DOHH2 (cell line): ENCODE measurements around the gene CEACAM3.

Experiments
- EZH2phosphoT487 ChIP-seq: fragments of 200-600 bp; sonication (generic); IDR thresholded peaks from 2 replicates; pipeline ENCODE4 v1.6.1; 2017; ENCODE audit warnings: borderline replicate concordance, mild to moderate bottlenecking, antibody characterized with exemption, low read length, moderate library complexity, mixed read lengths
- TF ChIP-seq, protein P1 (sequence below): fragments of 200-600 bp; sonication (generic); IDR thresholded peaks from one replicate; pipeline ENCODE4 v1.5.1; 2014; ENCODE audit warnings: antibody characterized with exemption, mild to moderate bottlenecking, low read depth, low read length; ENCODE audit not compliant: poor library complexity, severe bottlenecking

DNA sequence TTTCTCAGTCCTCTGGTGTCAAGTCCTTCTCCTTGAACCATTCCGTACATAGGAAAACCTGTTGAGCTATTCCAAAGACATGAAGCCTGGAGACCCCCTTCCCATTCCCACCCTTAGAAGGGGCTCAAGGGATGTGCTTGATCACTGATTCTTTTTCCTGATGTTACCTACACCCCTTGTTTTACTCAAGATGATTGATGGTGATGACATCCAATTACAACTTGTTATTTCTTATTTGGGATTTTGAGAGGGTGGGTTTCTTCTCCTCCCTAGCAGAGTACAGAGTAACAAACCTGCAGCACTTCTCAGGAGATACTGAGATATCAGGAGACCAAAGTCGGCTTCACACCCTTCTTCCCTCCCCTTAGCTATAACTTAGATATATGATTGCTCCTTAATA, 57.0 kb downstream of the CEACAM3 start:
- TF ChIP-seq, protein P1, sequence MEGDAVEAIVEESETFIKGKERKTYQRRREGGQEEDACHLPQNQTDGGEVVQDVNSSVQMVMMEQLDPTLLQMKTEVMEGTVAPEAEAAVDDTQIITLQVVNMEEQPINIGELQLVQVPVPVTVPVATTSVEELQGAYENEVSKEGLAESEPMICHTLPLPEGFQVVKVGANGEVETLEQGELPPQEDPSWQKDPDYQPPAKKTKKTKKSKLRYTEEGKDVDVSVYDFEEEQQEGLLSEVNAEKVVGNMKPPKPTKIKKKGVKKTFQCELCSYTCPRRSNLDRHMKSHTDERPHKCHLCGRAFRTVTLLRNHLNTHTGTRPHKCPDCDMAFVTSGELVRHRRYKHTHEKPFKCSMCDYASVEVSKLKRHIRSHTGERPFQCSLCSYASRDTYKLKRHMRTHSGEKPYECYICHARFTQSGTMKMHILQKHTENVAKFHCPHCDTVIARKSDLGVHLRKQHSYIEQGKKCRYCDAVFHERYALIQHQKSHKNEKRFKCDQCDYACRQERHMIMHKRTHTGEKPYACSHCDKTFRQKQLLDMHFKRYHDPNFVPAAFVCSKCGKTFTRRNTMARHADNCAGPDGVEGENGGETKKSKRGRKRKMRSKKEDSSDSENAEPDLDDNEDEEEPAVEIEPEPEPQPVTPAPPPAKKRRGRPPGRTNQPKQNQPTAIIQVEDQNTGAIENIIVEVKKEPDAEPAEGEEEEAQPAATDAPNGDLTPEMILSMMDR, result no peak
- no peak for TF ChIP-seq EZH2phosphoT487
